ENCODE results near the gene FGF3.
"Not testable (repeated sequence)": the region's sequence is repeated elsewhere in the genome, so short reads cannot be mapped to it uniquely, and the experiment has no call there.

FGF3 gene

DNA sequence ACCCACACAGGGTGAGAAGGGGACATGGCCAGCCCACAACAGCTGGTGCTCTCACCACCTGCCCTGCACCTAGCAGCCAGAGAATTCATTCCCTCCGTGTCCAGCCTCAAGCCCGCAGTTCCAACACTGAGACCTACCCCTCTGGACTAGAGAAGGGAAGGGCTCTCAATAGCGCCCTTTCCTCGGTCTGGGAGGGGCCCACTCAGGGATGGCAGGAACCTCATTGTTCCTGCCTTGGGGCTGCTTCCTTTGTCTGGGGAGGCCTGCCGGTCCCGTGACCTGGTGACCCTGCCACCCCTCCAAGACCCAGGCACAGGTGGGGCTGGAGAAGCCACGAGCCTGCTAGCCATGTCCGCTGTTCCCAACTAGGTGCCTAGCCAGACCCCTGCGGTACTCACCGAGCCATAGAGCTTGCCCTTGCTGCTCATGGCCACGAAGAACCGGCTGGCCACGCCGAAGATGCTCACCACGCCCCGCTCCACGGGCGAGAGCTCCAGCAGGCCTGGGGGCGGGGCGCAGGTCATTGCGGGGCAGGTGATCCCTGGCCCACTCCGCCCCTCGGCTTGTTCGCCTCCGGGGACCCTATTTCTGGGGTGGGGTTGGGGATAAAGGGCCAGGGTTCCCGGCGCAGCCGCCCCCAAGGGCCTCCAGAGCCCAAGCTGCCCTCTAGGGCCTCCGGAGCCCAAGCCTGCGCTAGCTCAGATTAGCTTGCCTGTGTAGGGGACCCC, 45.4 kb downstream of the FGF3 start:
- DNase-seq (ENCODE audit: low spot score) = no peak

- DNase-seq (ENCODE audit: low spot score) = no peak
Observed at GRCh38 chr11:69771466-69771865, 47.8 kb downstream of the FGF3 start.

DNA sequence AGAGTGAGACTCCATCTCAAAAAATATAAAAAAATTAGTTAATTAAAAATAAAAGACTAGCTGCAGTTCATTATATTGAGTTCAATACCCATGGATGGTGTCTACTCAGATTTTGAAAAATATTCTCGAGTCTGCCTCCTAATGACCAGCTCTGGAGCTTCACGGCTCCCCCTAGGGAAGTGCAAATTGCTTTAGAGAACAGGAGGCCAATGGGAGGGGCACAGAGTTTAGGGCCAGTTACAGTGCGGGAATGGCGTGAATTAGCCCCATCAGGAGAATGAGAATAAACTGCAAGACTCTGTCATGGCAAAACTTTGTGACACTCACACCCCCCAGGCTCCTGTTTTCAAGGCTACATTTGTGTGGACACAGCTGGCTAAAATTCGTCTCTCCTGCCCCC, 48.7 kb downstream of the FGF3 start:
- no peak for DNase-seq (ENCODE audit: low spot score)

DNA sequence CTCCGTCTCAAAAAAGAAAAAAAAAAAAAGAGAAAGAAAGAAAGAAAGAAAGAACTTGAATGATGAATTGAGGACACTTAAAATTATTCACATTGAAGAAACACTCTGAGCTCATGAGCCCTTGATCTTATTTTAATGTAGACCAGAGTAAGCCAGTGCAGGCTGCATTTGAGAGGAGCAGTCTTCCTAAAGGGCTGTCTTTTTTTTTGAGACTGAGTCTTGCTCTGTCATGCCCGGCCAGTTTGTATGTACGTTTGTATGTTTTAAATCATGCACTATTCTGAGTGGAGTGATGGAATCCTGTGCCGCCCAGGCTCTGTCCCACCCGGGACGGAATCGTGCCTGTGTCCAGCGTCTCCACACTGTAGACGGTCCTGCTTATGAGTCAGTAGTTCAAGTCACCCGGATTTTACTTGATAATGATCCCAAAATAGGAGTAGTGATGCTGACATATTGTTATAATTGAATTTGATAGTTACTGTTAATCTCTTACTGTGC, 53.7 kb downstream of the FGF3 start:
- no peak for DNase-seq (ENCODE audit: low spot score)

DNA sequence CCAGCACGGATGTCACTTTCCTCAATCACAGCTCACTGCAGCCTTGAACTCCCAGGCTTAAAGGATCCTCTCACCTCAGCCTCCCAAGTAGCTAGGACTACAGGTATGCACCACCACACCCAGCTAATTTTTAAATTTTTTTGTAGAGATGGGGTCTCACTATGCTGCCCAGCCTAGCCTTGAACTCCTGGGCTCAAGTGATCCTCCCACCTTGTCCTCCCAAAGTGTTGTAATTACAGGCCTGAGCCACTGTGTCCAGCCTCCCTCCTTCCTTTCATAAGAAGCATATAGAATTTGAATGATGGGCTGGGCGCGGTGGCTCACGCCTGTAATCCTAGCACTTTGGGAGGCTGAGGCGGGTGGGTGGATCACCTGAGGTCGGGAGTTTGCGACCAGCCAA, 54.3 kb downstream of the FGF3 start:
- DNase-seq (ENCODE audit: low spot score) = not testable (repeated sequence)

DNA sequence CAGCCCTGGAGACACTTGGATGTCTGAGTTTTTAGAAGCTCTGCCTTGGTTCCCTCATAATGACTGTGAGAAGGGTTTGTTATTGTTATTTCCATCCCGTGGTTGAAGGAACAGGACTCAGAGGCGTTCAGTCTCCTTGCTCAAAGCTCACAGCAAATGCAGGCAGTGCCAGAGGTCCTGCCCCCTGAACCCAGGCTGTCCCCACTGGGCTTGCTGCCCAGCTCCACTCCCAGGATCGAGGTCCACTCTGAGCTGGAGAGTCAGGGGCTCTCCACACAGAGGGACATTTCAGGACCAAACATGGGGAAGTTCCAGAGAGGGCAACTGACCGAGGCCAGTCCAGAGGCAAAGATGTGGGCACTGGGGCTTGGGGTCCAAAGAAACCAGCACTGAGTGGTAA, 58.9 kb downstream of the FGF3 start:
- no peak for DNase-seq (ENCODE audit: low spot score)

All from cerebellar cortex (tissue), 1 donor.